ENCODE data around the gene NPHP4.

DNA sequence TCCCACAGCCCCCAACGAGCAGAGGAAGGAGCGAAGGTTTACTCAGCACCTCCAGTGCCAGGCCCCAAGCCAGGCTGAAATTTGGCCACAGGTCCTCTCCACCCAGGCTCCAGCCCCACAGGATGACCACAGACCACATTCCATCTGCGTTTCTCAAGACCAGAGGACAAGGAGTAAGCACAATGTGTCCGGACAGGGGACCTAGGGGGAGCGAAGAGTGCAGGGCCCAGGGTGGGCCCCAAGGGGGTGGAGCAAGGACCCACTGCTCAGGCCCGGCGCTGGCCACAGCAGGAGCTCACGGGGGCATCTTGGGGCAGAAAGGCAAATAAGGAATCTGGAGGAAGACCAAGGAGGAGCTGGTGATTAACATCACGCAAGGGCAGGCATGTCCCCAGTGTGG, 100.5 kb downstream of the NPHP4 start:
- no peak for TF ChIP-seq CTCF (IDR thresholded peaks at IDR 0.05)
- TF ChIP-seq POLR2A (IDR thresholded peaks at IDR 0.05) = no peak
